NCI-H2227 (cell line): ENCODE data around the gene TRPM5.

ENCODE experiments used
- DNase-seq: peaks from one replicate; lab custom pipeline; 2025; ENCODE audit not compliant: unreplicated experiment; lab: John Stamatoyannopoulos, UW

Gene TRPM5

DNA sequence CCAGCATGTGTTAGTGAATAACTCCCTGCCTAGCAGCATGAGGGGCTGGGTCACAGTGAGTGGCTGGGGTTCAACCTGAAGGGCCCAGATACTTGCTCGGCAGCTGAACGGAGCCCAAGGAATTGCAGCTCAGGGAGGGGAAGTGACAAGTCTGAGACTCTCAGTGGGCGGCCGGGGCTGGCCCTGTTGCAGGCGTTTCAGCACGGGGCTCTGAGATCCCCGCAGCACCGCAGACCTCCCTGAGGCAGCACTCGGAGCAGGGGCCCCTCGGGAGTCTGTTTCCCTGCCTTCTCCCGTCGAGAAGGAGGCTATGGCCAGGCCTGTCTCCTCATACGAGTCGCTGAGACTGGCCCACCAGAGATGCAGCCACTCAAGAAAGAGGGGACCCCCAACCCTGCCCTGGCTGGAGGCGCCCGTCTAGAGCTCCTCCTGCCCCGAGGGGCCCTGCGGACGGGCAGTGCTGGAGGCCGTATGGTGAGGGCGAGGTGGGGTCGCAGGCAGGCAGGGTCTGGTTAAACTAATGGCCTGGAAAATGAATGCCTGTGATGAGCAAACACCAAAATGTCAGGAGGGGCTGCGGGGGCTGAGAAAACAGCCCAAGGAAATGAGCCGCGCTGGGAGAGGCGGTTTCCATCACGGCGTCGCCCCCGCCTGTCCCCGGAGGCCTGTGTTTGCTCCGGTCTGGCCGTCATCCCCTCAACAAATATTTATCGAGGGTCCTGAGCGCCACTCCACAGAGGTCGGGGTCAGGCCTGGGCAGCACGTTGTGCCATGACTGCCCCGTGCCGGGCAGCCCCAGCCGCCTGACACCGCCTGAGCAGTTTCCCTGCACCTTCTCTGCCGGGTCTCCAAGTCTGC lies 34.5 kb downstream of the TRPM5 start:
- DNase-seq = no peak

DNA sequence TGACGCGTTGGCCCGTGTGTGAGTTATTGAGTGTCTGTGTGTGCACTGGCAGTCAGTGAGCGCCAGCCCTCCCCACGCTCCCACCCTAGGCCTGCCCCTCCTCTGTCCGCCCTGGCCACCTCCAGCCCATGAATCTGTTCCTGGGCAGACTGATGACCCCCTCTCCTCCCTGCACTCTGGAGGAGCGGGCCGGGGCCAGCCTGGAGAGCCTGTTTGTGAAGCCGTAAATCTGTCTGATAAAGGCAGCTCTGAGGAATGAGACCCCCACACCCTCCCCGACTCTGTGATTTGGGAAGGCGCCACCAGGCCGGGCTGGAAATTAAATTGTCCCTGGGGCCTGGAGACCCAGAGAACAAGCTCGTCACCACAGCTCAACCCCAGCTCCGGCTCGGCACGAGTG lies 35.2 kb downstream of the TRPM5 start:
- peak; percentile 27 for DNase-seq

DNA sequence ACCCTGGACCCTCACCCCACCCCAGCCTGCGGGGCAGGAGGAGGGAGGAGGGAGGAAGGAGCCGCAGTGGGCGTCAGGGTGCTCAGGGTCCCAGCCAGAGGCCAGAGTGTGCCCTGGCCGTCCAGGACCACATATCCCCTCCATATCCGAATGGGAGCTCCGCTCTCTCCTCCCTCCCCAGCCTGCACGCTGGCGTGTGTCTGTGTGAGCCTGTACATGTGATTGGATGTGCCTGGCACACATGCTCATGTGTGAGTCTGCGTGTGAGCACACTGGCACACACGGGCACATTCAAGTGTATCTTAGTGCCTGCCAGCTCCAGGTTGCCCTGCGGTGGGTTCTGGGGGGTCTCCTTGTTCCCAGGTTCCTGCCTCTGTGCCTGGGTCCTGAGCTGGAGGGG lies 35.6 kb downstream of the TRPM5 start:
- DNase-seq = no peak

DNA sequence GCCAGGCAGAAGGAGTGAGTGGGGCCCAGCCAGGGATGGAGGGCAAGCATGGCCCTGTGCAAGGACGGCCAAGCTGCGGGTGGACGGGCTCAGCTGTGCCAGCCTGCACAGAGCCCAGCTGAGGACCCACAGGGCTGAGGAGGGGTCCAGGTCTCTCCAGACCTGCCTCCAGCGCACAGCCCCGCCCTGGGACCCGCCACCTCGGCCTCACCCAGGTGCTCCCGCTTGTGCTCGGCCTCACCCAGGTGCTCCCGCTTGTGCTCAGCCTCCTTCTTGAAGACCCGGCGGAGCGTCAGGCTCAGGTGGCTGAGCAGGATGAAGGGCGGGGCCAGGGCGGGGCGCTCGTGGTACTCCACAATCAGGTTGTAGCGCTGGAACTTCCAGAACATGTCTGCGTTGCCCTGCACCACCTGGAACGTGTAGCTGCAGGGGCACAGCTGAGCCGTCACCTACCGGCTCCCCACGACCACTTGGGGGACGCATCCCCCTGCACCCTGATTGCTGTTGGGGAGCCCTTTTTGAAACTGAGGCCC lies 37.4 kb downstream of the TRPM5 start:
- DNase-seq = no peak

DNA sequence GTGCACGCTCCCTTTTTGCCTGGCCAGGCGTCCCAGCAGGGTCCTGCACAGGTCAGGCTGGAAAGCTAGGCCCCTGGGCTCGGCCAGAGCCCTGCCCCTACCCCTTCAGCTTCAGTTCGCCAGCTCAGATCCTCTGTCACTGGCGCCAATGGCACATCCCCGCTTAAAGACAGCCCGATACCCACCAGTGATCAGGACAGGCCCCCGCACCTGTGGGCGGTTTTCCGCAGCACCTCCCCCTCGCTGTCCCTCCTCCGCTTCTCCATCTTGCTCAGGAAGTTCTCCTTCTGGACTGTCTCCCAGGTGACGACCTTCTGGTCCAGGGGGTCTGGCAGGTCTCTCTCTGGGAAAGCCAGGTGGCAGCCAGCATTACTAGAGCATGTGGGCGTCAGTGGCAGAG lies 37.9 kb downstream of the TRPM5 start:
- DNase-seq = no peak

DNA sequence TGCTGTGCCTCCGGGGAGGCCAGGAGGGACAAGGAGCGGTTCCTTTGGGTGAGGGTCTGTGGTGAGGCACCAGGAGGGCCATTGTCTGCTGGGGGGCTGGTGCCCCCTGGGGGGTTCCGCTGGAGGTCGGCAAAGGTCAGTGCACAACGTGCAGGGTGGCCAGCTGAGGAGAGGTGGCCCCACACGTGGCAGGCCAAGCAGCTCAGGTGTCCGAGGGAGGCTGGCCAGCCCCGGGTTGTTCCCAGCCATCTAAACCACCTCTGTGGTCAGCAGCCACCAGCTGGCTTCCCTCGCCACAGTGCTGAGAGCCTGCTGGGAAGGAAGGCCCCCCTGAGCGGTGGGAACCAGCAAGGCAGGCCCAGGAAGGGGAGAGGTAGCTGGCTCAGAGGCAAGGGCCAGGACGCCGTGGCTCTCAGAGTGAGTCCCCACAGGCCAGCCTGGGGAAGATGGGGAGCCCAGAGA lies 39.5 kb downstream of the TRPM5 start:
- no peak for DNase-seq

DNA sequence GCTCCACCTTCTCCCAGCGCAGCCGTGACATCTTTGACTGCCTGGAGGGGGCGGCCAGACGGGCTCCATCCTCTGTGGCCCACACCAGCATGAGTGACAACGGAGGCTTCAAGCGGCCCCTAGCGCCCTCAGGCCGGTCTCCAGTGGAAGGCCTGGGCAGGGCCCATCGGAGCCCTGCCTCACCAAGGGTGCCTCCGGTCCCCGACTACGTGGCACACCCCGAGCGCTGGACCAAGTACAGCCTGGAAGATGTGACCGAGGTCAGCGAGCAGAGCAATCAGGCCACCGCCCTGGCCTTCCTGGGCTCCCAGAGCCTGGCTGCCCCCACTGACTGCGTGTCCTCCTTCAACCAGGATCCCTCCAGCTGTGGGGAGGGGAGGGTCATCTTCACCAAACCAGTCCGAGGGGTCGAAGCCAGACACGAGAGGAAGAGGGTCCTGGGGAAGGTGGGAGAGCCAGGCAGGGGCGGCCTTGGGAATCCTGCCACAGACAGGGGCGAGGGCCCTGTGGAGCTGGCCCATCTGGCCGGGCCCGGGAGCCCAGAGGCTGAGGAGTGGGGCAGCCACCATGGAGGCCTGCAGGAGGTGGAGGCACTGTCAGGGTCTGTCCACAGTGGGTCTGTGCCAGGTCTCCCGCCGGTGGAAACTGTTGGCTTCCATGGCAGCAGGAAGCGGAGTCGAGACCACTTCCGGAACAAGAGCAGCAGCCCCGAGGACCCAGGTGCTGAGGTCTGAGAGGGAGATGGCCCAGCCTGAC lies 41.2 kb downstream of the TRPM5 start:
- no peak for DNase-seq

DNA sequence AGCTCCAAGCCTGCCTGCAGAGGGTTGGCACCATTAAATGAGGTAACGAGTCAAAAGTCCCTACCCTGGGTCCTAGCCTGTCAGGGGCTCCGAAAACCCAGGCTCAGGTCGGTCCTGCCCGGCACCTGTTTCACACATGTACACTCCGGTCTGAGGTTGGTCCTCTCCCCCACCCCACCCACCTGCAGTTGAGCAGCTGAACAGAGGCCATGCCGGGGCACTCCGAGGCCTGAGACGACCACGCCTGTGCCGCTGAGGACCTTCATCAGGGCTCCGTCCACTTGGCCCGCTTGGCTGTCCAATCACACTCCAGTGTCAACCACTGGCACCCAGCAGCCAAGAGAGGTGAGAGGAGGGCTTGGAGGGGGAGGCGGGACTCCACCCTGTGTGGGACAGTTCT lies 42.2 kb downstream of the TRPM5 start:
- DNase-seq = no peak

DNA sequence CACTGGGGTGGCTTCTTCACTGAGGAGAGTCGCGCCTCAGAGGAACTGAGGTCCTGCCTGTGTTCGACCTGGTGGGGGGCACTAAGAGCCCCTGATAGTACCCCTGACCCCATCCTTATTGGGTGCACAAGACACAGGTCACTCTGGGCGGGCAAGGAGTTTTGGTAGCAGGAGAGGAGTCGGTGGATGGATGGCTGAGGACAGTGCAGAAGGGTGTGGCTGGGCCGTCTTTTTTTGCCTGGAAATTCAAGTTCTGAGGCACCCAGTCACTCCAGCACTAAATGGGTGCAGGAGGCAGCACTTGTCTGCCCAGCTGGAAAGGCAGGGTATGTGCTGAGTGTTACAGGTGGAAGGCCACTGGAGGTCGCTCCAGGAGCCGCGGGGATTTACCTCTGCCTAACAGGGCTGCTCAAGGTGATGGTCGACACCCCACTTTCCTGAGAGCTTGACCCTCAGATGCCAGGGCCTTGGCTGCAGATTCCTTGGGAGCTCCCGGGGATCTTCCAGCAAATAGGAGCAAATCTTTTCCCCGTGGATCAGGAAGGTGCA lies 42.8 kb downstream of the TRPM5 start:
- peak; percentile 36 for DNase-seq

DNA sequence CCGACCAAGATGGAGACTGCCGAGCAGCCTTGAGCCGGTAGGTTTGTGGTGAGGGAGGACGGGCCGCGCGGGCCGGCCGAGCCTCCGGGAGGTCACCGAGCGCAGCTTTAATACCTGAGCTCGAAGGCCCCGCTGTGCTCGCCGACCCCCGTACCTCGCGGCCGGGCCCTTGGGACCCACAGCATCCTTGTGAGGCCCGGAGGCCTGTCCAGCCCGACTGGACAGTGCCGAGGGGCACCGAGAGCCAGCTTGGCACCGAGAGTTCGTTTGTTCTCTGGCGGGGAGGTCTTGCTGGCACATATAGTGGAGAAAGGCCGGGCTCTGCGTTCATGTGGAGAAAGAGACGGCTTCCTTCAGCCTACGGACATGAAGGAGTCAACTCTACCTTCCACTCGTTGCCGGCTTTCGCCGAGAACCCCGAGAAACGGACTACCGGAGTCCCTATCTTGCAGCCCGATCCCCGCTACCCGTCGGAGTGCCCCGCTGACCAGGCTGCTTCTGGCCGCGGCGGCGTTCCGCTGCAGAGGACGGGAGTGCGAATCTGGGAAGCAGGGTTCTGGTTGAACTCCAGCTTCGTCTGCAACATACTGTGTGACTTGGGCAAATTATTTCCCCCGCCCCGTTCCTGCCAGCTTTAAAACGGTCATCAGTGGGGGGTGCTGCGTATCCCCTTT lies 43.4 kb downstream of the TRPM5 start:
- DNase-seq = no peak

DNA sequence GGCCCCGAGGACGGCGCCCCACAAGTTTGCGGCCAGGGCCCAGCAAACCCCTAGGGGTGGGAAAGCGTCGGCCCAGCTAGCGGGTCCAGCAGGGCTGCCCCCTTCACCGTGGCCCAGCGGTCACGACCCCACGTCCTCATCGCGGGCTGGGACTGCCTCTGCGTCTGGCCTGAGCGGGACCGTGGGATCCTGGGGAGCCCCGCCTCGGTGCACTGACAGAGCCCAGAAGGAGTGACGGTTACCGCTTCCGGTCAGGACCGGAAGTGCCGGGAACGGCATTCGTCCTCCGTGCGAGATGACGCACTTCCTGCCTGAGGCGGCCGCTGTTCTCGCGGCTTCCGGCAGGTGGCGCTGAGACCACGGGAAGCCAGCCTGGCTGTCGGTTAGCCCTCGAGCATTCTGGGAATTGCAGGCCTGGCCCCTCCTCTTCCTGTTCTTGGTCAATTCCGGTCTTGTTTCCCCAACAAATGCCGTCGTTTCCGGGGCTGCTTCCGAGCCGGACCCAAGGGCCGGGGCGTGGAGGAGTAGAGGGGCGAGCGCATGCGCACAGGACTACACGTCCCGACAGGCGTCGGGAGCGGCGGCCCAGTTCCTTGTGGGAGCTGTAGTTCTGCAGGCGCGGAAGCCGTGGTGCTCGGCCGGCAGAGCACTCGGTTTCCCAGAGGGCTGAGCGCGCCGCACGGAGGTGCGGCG lies 44.1 kb downstream of the TRPM5 start, which contains the start of gene TSSC4:
Gene TSSC4 (plus strand): TSS at position 682 of the 693 bp plus-strand sequence. CDS start 1,884 bp downstream, outside the sequence.
- peak; percentile 100 for DNase-seq

DNA sequence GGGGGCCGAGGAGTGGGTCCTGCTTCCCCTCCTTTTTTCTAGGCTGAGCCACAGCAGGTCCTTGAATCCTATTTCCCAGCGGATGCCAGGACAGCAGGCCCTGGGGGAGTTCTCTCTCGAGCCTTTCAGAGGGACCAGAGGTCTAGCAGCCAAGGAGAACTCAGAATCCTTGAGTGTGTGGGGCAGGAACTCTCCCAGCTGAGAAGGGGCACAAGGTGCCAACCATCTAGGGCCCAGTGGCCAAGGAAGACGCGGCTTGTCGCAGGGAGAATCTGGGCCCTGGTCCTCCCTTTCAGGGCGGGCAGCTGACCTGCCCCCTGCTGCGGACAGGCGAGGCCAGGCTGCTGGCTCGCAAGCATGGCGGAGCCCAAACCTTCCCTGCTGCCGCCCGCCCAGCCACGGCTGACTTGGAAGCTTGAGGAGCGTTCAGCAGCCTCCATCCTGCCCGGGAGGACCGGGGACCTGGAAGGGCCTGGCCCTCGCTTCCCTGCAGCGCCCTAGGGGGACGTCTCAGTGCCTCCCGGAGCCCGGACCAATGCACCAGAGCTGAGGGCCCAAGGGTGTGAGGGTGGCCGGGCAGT lies 44.7 kb downstream of the TRPM5 start:
- peak; percentile 72 for DNase-seq

DNA sequence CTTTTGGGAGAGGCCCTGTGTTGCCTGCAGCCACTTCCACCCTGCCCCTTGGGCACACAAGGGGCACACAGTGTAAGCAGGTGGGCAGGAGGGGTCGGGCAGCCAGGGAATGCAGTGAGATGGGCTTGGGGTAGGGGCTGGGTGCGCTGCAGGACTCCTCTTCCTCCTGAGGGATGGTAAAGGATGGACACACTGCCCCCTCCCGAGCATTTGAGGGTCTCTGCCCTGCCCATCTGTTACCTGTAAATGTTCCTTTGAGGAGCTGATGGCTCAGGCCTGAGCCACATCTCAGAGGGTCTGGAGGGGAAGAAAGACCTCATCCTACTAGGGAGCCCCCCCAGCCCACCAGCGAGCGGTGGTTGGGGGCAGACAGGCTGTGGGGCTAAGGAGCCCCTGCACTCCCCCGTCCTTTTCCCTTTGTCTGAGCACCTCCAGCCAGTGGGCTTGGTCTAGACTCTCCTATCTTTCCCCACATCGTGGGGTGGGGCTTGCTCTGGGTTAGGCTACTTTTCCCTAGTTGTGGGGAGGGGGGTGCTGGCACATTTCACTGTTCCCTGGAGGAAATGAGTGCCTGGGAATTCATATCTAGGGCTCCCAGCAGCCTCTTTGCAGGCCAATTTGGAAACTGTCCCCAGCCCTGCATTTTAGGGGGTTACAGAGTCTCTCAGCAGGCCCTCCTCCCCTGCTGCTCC lies 45.5 kb downstream of the TRPM5 start:
- DNase-seq = peak; percentile 58

DNA sequence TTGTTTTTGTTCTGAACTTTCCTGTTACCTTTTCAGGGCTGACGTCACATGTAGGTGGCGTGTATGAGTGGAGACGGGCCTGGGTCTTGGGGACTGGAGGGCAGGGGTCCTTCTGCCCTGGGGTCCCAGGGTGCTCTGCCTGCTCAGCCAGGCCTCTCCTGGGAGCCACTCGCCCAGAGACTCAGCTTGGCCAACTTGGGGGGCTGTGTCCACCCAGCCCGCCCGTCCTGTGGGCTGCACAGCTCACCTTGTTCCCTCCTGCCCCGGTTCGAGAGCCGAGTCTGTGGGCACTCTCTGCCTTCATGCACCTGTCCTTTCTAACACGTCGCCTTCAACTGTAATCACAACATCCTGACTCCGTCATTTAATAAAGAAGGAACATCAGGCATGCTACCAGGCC lies 47.3 kb downstream of the TRPM5 start:
- no peak for DNase-seq

DNA sequence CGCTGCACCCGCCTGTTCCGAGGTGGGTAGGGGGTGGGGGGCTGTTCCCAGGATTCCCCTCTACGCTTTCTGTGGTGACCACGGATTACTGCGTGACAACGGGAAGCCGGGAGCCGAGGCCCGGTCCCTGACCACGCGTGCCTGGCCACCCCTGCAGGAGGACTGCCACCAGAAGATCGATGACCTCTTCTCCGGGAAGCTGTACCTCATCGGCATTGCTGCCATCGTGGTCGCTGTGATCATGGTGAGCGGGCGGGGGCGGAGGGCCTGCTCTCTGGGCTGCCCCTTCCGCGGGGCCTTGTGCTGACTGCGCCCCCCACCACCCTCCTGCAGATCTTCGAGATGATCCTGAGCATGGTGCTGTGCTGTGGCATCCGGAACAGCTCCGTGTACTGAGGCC lies 47.8 kb downstream of the TRPM5 start:
- DNase-seq = no peak

DNA sequence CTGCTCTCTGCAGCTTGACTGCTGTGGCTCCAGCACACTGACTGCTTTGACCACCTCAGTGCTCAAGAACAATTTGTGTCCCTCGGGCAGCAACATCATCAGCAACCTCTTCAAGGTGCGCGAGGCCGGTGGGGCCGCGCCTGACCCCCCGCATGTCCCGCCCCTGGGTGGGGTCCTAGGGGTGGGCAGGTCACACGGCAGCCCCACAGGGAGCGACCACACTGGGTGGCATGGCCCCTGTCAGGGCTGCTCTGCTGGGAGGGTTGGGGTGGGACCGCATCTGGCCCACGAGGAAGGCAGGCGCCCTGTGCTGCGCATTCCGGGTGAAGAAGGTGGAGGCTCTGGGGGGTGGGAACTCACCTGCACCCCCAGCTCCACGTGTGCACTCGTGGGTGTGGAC lies 48.5 kb downstream of the TRPM5 start:
- no peak for DNase-seq

DNA sequence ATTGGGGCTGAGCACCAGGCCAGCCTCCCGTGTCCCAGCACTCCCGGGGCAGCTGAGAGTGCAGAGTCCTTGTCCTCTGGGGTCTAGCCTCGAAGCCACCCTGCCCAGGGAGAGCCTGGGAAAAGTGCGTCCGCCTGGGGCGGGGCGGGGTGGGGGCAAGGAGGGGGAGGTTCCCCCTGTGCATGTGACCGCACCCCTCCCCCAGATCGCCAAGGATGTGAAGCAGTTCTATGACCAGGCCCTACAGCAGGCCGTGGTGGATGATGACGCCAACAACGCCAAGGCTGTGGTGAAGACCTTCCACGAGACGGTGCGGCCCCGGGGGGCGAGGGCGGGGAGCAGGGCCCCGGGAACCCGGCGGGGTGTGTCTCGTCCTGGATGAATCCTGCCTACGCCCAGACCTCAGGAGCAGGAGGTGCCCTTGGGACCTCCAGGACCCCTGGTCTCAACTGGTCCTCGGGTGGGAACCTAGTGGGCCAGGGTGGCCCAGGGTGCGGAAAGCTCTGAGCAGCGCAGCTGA lies 49.0 kb downstream of the TRPM5 start:
- DNase-seq = no peak

DNA sequence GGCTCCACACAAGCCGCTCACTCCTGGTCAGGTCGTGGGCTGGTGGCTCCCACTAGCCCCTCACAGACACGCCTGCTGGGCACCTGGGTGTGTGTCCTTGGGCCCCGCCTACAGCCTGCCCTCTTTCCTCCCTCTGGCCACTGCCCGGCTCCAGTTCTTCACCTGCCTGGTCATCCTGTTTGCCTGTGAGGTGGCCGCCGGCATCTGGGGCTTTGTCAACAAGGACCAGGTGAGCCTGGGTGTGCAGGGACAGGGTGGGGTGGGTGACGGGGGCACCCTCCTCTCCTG lies 49.6 kb downstream of the TRPM5 start:
- no peak for DNase-seq
